Measurements from ENCODE around the gene MAMDC4. TPM values are rescaled to one million over a fixed set of nuclear protein-coding genes. Genes with fewer than 3 reads are reported as not detected.

MAMDC4 gene
- total RNA-seq, 2 donors from 2014 or later = 6.8 to 15.4 TPM

GRCh38 chr9:136858452-136858843 lies 6.3 kb downstream of the MAMDC4 start:
- Histone ChIP-seq H3K9me3 (ENCODE audit: control insufficient read depth, low read length) (no peaks in the 10 kb centered on the region), H3K4me1 (ENCODE audit: control insufficient read depth, insufficient read depth, low read length) (no peaks in the 10 kb centered on the region), H3K27ac (ENCODE audit: low read depth, low read length) (no peak overlapping the region), H3K36me3 (ENCODE audit: control insufficient read depth, insufficient read depth, low read length) (peaks cover 24% of the 10 kb centered on the region), H3K27me3 (ENCODE audit: control insufficient read depth, insufficient read depth, low read length, poor library complexity, severe bottlenecking) (no peaks in the 10 kb centered on the region), H3K9ac (ENCODE audit: extremely low read depth, low read length, poor library complexity, severe bottlenecking) (no peak overlapping the region), H3K4me3 (ENCODE audit: low read length) (no peak overlapping the region)
- Mint-ChIP-seq H3K27ac (no peak overlapping the region), H3K4me1 (no peaks in the 10 kb centered on the region), H3K9me3 (no peaks in the 10 kb centered on the region), H3K36me3 (ENCODE audit: low read depth) (peaks cover 14% of the 10 kb centered on the region), H3K4me3 (no peak overlapping the region), H3K27me3 (ENCODE audit: insufficient read depth) (no peaks in the 10 kb centered on the region)
- DNase-seq = no peak
- TF ChIP-seq CTCF (conservative IDR thresholded peaks at IDR 0.05) = no peak
- WGBS, 2 experiments (ENCODE audit: insufficient coverage in 1 of 2, insufficient read length in 1 of 2) = 93 to 95% methylated on average over 4 to 15 of the region's 15 CpGs

GRCh38 chr9:136858844-136859757 lies 7.0 kb downstream of the MAMDC4 start:
- Histone ChIP-seq H3K27ac (ENCODE audit: low read depth, low read length) (no peak overlapping the region), H3K9ac (ENCODE audit: extremely low read depth, low read length, poor library complexity, severe bottlenecking) (no peak overlapping the region), H3K27me3 (ENCODE audit: control insufficient read depth, insufficient read depth, low read length, poor library complexity, severe bottlenecking) (no peaks in the 10 kb centered on the region), H3K4me1 (ENCODE audit: control insufficient read depth, insufficient read depth, low read length) (no peaks in the 10 kb centered on the region), H3K9me3 (ENCODE audit: control insufficient read depth, low read length) (no peaks in the 10 kb centered on the region), H3K4me3 (ENCODE audit: low read length) (no peak overlapping the region), H3K36me3 (ENCODE audit: control insufficient read depth, insufficient read depth, low read length) (peaks cover 30% of the 10 kb centered on the region)
- H3K27ac Mint-ChIP-seq = no peak overlapping the region
- TF ChIP-seq CTCF (conservative IDR thresholded peaks at IDR 0.05) = no peak
- H3K4me3 Mint-ChIP-seq = no peak overlapping the region
- H3K36me3 Mint-ChIP-seq (ENCODE audit: low read depth) = peaks cover 21% of the 10 kb centered on the region
- WGBS, 2 experiments (ENCODE audit: insufficient coverage in 1 of 2, insufficient read length in 1 of 2) = 87 to 92% methylated on average over 10 to 20 of the region's 20 CpGs
- no peaks in the 10 kb centered on the region for H3K4me1 Mint-ChIP-seq
- H3K9me3 Mint-ChIP-seq = no peaks in the 10 kb centered on the region
- DNase-seq = peak; percentile 39
- H3K27me3 Mint-ChIP-seq (ENCODE audit: insufficient read depth) = no peaks in the 10 kb centered on the region

- no peak overlapping the region for H3K4me3 Mint-ChIP-seq
- no peak overlapping the region for H3K27ac Mint-ChIP-seq
Observed at GRCh38 chr9:136860529-136860928, 8.4 kb downstream of the MAMDC4 start.

More at GRCh38 chr9:136860529-136860928, 8.4 kb downstream of the MAMDC4 start:
- H3K4me1 Mint-ChIP-seq = peaks cover 3% of the 10 kb centered on the region
- H3K27me3 ChIP-seq (ENCODE audit: control insufficient read depth, insufficient read depth, low read length, poor library complexity, severe bottlenecking) = no peaks in the 10 kb centered on the region
- no peaks in the 10 kb centered on the region for H3K9me3 Mint-ChIP-seq
- no peak overlapping the region for H3K4me3 ChIP-seq (ENCODE audit: low read length)
- no peak for TF ChIP-seq CTCF (conservative IDR thresholded peaks at IDR 0.05)
- H3K27me3 Mint-ChIP-seq (ENCODE audit: insufficient read depth) = no peaks in the 10 kb centered on the region
- no peak overlapping the region for H3K9ac ChIP-seq (ENCODE audit: extremely low read depth, low read length, poor library complexity, severe bottlenecking)
- peaks cover 34% of the 10 kb centered on the region for H3K36me3 ChIP-seq (ENCODE audit: control insufficient read depth, insufficient read depth, low read length)
- WGBS, 2 experiments (ENCODE audit: insufficient coverage in 1 of 2, insufficient read length in 1 of 2) = 93% methylated on average over 9 of the region's 9 CpGs; no CpG with 5 or more reads in 1 of the 2 experiments
- peaks cover 28% of the 10 kb centered on the region for H3K36me3 Mint-ChIP-seq (ENCODE audit: low read depth)
- no peak overlapping the region for H3K27ac ChIP-seq (ENCODE audit: low read depth, low read length)
- H3K4me1 ChIP-seq (ENCODE audit: control insufficient read depth, insufficient read depth, low read length) = no peaks in the 10 kb centered on the region
- H3K9me3 ChIP-seq (ENCODE audit: control insufficient read depth, low read length) = no peaks in the 10 kb centered on the region
- peak; percentile 38 for DNase-seq

Measured in endodermal cell (in vitro differentiated cells).